ENCODE results near the gene URI1. TPM values are rescaled to one million over a fixed set of nuclear protein-coding genes. Genes with fewer than 3 reads are reported as not detected.

URI1 gene
- total RNA-seq, 4 donors from 2014 or later, result 65.0 to 84.4 (median 71.9) TPM

DNA sequence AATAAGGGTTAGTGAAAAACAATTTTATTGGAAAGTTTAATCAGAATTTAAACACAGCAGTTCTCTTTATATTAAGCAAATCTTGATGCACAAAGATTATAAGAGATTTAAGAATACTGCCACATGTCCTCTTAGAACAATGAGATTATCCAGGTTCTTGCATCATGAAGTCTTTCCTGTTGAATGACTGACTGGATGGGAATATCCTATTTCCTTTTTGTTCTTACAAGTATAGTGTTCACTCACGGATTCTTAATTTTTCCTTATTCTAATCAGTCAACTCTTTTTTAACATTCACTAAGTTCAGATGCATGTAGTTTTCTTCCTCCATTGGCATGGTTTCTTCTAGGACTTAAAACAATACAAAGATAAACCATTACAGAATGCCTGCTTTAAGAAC, 10.1 kb downstream of the URI1 start:
- Histone ChIP-seq H3K9me3 (no peaks in the 10 kb centered on the region), H3K27me3 (no peaks in the 10 kb centered on the region), H3K4me3 (no peak overlapping the region), H3K4me1 (peaks cover 0 to 16% (median 0%) of the 10 kb centered on the region in 3 donors), H3K36me3 (no peaks in the 10 kb centered on the region), H3K27ac (no peak overlapping the region)
- WGBS, 2 donors (ENCODE audit: low coverage in 1 of 2), result 78 to 88% methylated on average over 1 of the region's 1 CpG
- TF ChIP-seq POLR2AphosphoS5 (IDR thresholded peaks at IDR 0.05) (no peak), POLR2A (IDR thresholded peaks at IDR 0.05) (no peak), EP300 (IDR thresholded peaks at IDR 0.05) (no peak)
- TF ChIP-seq, protein P1, sequence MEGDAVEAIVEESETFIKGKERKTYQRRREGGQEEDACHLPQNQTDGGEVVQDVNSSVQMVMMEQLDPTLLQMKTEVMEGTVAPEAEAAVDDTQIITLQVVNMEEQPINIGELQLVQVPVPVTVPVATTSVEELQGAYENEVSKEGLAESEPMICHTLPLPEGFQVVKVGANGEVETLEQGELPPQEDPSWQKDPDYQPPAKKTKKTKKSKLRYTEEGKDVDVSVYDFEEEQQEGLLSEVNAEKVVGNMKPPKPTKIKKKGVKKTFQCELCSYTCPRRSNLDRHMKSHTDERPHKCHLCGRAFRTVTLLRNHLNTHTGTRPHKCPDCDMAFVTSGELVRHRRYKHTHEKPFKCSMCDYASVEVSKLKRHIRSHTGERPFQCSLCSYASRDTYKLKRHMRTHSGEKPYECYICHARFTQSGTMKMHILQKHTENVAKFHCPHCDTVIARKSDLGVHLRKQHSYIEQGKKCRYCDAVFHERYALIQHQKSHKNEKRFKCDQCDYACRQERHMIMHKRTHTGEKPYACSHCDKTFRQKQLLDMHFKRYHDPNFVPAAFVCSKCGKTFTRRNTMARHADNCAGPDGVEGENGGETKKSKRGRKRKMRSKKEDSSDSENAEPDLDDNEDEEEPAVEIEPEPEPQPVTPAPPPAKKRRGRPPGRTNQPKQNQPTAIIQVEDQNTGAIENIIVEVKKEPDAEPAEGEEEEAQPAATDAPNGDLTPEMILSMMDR (IDR thresholded peaks at IDR 0.05), result no peak
- no peak for ATAC-seq

DNA sequence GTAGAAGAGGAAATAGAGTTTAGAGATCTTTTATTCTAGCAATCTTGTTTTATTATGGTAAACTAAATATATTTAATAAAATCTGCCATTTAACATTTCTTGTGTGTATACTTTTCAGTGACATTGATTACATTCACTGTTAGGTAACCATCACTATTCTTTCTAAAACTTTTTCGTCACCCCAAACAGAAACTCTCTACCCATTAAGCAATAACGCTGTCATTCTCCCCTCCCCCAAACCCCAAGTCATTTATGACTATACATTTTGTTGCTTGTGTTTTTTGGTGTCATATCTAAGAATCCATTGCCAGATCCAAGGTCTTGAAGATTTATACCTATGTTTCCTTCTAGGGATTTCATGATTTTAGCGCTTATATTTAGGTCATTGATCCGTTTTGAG, 10.6 kb downstream of the URI1 start:
- no peaks in the 10 kb centered on the region for H3K9me3 ChIP-seq

DNA sequence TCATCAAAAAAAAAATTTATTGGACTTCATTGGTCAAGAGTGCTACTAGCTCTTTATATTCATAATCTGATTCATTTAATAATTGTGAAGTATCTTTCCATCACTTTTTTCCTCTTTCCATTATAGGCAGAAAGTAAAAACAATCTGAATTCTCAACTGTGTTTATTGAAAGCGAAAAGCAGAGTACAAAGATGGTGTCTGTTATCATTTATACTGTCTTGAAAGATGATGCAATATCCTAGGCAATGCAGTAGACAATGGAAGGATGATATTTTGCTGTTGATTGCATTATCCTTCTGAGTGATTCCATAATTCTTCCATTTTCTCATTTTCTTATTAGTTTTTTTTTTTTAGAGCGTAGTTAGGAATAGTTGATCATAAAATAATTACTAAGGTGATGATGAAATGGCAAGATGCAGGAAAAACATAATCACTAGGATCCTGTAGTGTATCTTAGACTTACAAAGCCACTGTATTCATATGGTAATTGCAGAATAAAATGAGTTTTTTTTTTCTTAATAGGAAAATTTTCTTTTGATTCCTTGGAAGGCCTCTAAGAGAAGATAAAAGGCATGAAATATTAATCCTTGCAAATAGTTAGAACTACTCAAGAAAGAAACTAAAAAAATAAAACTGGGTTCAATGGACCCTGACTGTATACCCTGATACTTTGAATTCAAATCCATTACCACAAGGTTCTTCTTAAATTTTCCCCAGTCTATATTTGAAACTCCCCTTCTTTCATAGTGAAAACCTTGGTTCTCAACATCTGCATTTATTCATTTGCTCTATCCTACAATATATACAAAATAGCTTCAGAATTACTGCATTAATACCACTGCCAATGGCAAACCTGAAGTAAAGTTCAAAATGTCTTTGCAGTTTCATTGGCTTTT, 11.6 kb downstream of the URI1 start:
- Histone ChIP-seq H3K4me3 (no peak overlapping the region), H3K36me3 (no peaks in the 10 kb centered on the region), H3K27me3 (no peaks in the 10 kb centered on the region), H3K4me1 (peaks cover 0 to 13% (median 0%) of the 10 kb centered on the region in 3 donors), H3K9me3 (no peaks in the 10 kb centered on the region), H3K27ac (no peak overlapping the region)
- 92 to 93% methylated on average over 2 of the region's 2 CpGs for WGBS, 2 donors (ENCODE audit: low coverage in 1 of 2)
- TF ChIP-seq, protein P1 (IDR thresholded peaks at IDR 0.05), result no peak
- TF ChIP-seq POLR2A (IDR thresholded peaks at IDR 0.05) (no peak), POLR2AphosphoS5 (IDR thresholded peaks at IDR 0.05) (no peak), EP300 (IDR thresholded peaks at IDR 0.05) (no peak)
- no peak for ATAC-seq

More for the DNA sequence above, 10.6 kb downstream of the URI1 start:
- Histone ChIP-seq H3K27me3 (no peaks in the 10 kb centered on the region), H3K27ac (no peak overlapping the region), H3K4me1 (peaks cover 0 to 13% (median 0%) of the 10 kb centered on the region in 3 donors), H3K4me3 (no peak overlapping the region), H3K36me3 (no peaks in the 10 kb centered on the region)
- ATAC-seq, result no peak
- WGBS, 2 donors (ENCODE audit: low coverage in 1 of 2), result 60 to 75% methylated on average over 4 of the region's 4 CpGs
- TF ChIP-seq POLR2A (IDR thresholded peaks at IDR 0.05) (no peak), POLR2AphosphoS5 (IDR thresholded peaks at IDR 0.05) (no peak), EP300 (IDR thresholded peaks at IDR 0.05) (no peak)
- TF ChIP-seq, protein P1 (IDR thresholded peaks at IDR 0.05), result no peak

DNA sequence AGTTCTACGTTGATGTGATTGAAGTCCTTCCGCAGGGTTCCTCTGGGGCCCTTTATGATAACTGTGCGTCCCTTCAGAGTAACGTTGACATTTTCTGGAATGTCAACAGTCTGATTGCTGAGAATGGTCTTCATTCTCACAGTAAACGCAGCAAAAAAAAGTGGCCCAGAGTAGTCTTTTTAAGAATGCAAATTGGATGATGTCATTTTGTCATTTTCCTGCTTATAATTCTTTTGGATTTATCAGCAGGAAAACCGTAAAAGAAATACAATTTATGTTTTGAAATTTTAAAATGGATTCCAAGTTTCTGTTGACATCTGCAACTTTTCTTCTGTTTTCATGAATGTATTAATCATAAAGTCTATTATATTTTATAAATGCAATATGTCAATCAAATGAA, 14.8 kb downstream of the URI1 start:
- H3K9me3 ChIP-seq, result no peaks in the 10 kb centered on the region
- TF ChIP-seq POLR2A (IDR thresholded peaks at IDR 0.05) (no peak), EP300 (IDR thresholded peaks at IDR 0.05) (no peak), POLR2AphosphoS5 (IDR thresholded peaks at IDR 0.05) (no peak)
- TF ChIP-seq, protein P1 (IDR thresholded peaks at IDR 0.05), result no peak
- 71 to 73% methylated on average over 3 to 6 of the region's 6 CpGs for WGBS, 2 donors (ENCODE audit: low coverage in 1 of 2)
- no peak for ATAC-seq
- no peaks in the 10 kb centered on the region for H3K27me3 ChIP-seq
- H3K36me3 ChIP-seq, result no peaks in the 10 kb centered on the region
- no peak overlapping the region for H3K27ac ChIP-seq
- H3K4me3 ChIP-seq, result no peak overlapping the region
- peaks cover 0 to 5% (median 0%) of the 10 kb centered on the region in 3 donors for H3K4me1 ChIP-seq

DNA sequence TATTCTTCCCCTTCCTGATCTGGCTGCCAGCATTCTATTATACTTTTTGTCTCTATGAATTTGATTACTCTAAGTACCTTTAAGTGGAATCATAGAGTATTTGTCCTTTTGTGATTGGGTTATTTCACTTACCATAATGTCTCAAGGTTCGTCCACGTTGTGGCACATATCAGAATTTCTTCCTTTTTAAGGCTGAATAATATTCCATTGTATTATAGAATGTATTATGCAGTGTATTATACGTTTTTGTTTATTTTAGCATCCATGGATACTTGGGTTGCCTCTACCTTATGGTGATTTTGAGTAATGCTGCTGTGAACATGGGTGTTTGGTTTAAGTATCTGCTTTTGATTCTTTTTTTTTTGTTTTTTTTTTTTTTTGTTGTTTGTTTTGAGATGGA, 19.3 kb downstream of the URI1 start:
- 79 to 92% methylated on average over 3 of the region's 3 CpGs for WGBS, 2 donors (ENCODE audit: low coverage in 1 of 2)
- H3K4me1 ChIP-seq, result peaks cover 1 to 29% (median 8%) of the 10 kb centered on the region in 3 donors
- H3K4me3 ChIP-seq, result no peak overlapping the region
- TF ChIP-seq POLR2A (IDR thresholded peaks at IDR 0.05) (no peak), EP300 (IDR thresholded peaks at IDR 0.05) (no peak), POLR2AphosphoS5 (IDR thresholded peaks at IDR 0.05) (no peak)
- TF ChIP-seq, protein P1 (IDR thresholded peaks at IDR 0.05), result no peak
- H3K27ac ChIP-seq, result no peak overlapping the region
- H3K27me3 ChIP-seq, result no peaks in the 10 kb centered on the region
- no peaks in the 10 kb centered on the region for H3K9me3 ChIP-seq
- no peak for ATAC-seq
- no peaks in the 10 kb centered on the region for H3K36me3 ChIP-seq
